RPMI8226 (cell line): Measurements from ENCODE around the gene FSTL4.

Source experiments
- DNase-seq: peaks from one replicate; pipeline ENCODE4 v3.0.0-alpha.2; 2015

FSTL4 gene

GRCh38 chr5:133423618-133424282 lies 188.6 kb downstream of the FSTL4 start:
- DNase-seq: peak; percentile 70

DNA sequence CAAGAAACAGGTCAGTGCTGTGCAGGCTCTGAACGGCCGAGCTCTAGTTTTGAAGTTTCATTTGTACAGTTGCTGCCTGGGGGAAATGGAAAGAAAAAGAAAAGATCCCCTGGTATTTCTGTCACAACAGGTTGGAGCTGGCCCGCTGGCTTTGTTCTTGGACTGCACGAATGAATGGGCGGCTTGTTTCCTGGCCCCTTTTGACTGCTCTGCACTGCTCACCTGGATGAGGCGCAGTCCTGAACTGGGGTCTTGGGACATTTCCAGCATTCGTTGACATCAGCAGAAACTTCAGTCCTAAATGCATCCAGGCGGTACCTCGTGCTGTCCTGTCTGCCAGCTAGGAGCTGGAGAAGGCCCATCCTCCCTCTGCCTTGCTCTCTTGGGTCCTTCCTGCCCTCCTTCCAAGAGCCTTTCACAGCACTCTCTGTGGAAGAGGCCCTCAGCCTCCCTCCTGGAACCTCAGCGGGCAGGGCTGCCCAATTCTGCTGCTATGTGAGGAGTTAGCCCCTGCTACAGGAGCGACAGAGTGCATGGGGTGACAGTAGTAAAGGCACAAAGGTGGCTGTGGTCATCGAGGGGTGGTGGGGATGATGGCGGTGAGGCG lies 189.2 kb downstream of the FSTL4 start:
- no peak for DNase-seq

- DNase-seq: no peak
Observed at GRCh38 chr5:133421806-133422205, 190.5 kb downstream of the FSTL4 start.

GRCh38 chr5:133421394-133421793 lies 190.9 kb downstream of the FSTL4 start:
- DNase-seq: peak; percentile 65

- DNase-seq: no peak
Observed at GRCh38 chr5:133420440-133421301, 191.7 kb downstream of the FSTL4 start.

DNA sequence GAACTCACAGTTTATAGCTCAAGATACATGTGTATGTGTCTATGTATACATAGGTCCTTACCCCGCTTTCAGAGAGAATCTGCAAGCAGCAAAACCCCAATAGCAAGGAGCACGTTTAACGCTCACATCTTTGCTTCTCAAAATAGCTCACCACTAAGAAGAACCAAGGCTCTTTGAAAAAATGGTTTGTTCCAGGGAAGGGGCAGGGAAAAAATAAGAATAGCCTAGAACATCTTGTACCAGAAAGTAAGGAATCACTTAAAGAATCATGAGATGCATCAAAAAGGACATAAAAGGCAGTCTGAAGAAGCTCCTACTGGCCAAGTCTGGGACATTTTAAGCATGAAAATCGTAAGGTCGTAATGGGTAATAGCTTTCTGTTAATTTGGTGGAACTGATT lies 196.4 kb downstream of the FSTL4 start:
- no peak for DNase-seq

- no peak for DNase-seq
Observed at GRCh38 chr5:133415506-133415905, 196.8 kb downstream of the FSTL4 start.

GRCh38 chr5:133412661-133413060 lies 199.7 kb downstream of the FSTL4 start:
- no peak for DNase-seq

- no peak for DNase-seq
Observed at GRCh38 chr5:133410335-133410828, 202.0 kb downstream of the FSTL4 start.

- DNase-seq: peak; percentile 70
Observed at GRCh38 chr5:133409210-133409674, 203.1 kb downstream of the FSTL4 start.

DNA sequence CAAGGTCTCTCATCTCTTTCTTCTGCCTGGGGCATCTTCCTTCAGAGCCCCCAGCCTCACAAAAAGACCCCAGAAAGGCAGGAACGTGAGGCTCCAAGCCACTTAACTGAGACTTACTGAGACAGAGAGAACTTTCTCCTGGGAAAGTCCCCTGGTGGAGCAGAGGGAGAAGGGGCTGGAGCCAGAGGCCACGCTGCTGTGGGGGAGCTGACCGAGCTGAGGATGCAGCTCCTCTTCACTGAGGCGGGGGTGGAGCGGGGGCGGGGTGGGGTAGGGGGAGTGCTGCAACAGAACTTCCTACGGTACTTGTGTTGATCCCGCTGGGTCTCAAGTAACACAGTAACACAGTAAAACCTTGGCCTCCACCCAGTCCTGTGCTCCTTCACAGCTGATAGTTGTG lies 204.0 kb downstream of the FSTL4 start:
- no peak for DNase-seq

- no peak for DNase-seq
Observed at GRCh38 chr5:133406977-133407632, 205.2 kb downstream of the FSTL4 start.

- DNase-seq: no peak
Observed at GRCh38 chr5:133406208-133406976, 205.9 kb downstream of the FSTL4 start.

GRCh38 chr5:133405275-133406034 lies 206.9 kb downstream of the FSTL4 start:
- DNase-seq: no peak

DNA sequence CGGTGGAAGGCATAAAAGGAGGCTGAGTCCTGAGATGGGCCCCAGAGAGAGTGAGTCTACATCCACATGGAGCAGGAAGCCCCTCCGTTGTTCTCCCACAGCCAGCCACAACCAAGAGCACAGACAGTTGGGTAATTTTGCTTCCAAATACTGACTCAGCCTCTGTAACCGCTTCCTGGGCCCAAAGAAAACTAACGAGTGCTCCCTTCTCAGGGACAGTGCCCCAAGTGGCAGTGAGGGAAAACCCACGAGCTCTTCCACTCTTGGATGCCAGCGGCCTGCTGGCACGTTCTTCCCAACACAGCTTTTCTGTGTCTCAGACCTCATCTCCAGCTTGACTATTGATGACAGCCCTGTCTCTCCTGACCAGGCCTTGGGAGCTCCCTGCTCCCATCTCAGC lies 207.6 kb downstream of the FSTL4 start:
- peak; percentile 19 for DNase-seq

GRCh38 chr5:133403741-133404364 lies 208.5 kb downstream of the FSTL4 start:
- DNase-seq: no peak

GRCh38 chr5:133402775-133403174 lies 209.6 kb downstream of the FSTL4 start:
- DNase-seq: no peak

DNA sequence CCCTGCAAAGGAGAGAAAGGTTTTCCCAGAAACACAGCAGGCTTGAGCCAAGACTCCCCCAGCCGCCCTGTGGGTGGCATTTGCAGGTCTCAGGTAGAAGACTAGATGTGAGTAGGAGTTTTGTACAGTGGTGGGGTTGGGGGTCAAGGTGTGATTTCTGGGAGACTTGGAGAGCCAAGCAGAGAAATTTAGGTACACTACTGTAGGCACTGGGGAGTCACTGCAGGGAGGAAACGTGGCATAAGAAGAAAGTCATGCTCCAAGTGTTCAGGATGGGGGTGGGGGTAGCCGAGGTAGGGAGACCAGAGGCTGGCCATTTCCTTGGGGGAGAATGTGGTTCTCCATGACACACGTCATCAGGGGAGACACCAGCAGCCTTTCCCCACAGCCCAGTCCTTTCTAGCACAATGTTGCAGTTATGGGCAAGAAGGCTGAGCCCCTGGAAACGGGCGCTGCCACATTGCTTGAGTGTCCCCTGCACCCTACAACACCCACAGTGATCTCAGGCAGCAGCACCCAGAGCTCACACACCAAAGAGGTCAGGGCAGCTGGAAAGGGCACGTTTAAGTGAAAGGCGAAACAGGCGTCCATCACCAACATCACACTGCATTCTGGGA lies 210.5 kb downstream of the FSTL4 start:
- DNase-seq: no peak

DNA sequence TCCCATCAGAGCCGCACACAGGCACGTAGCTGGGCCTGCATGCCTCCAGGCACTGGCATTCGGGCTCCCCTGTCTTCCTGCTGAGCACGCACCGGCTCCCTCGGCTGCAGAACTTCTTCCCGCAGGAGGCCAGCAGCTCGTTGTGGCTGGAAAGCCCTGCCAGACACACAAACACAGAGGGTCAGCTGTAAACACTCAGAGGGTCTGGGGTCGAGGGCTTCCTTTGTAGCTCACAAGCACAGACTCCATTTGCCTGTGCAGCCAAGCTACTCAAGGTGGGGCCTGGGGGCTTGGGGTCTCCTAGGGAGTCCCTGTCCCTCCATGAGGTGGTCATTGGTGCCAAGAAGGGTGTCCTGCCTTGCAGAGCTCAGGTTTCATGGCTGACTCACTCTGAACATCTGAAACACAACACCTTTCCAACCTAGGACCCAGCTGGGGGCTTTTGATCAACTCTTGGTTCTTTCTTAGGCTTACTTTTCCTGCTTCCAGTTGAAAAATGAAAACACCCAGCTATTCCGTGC lies 211.4 kb downstream of the FSTL4 start:
- no peak for DNase-seq

GRCh38 chr5:133400120-133400519 lies 212.2 kb downstream of the FSTL4 start:
- DNase-seq: no peak
